Cardiac fibroblast (primary cell): Measurements from ENCODE around the gene MSL3B.

Source experiments
- DNase-seq, 2 donors: peaks; one replicate each; pipeline versions ENCODE4 v3.0.0 to v3.0.0-alpha.2; 2010; ENCODE audit warnings: low read depth in 2 of 2
- H3K4me3 ChIP-seq, 2 donors: replicated peaks in 1 of 2; 1 replicate in 1 of 2; 2 replicates in 1 of 2; pipeline ENCODE4 v1.5.1; 2011; ENCODE audit warnings: low read depth in 2 of 2, low read length in 2 of 2, mild to moderate bottlenecking in 2 of 2, moderate library complexity in 1 of 2
- CTCF ChIP-seq: IDR thresholded peaks from one replicate; pipeline ENCODE4 v1.5.1; 2011; ENCODE audit warnings: low read depth, mild to moderate bottlenecking, low read length, inconsistent platforms

The MSL3B gene

GRCh38 chr2:233815861-233816260, 52.3 kb downstream of the MSL3B start:
- no peak overlapping the region for H3K4me3 ChIP-seq
- DNase-seq, result no peak
- TF ChIP-seq CTCF, result no peak
